Neuron (in vitro differentiated cells): ENCODE data around the gene RESP18.
A peak's percentile ranks its signal among the peaks of the same experiment; 100 is the strongest.

Experiments used
- H2AFZ ChIP-seq: one replicate; pipeline ENCODE4 v1.6.1; 2013; ENCODE audit warnings: low read depth, mild to moderate bottlenecking, inconsistent platforms, low read length, moderate library complexity
- H3K27me3 ChIP-seq: one replicate; pipeline ENCODE4 v1.6.1; 2013; ENCODE audit warnings: low read length; ENCODE audit not compliant: insufficient read depth
- H3K36me3 ChIP-seq: one replicate; pipeline ENCODE4 v1.6.1; 2013; ENCODE audit warnings: low read length; ENCODE audit not compliant: insufficient read depth
- H3K4me1 ChIP-seq: one replicate; pipeline ENCODE4 v1.6.1; 2013; ENCODE audit warnings: low read length; ENCODE audit not compliant: insufficient read depth
- H3K4me3 ChIP-seq: 2 replicates; pipeline ENCODE4 v1.5.1; 2013; ENCODE audit warnings: mild to moderate bottlenecking, low read length, moderate library complexity
- H3K9me3 ChIP-seq: one replicate; pipeline ENCODE4 v1.6.1; 2013; ENCODE audit warnings: low read length

Gene RESP18

GRCh38 chr2:219332542-219332941 lies at the start of gene RESP18:
Gene RESP18, minus strand, starts transcription at chr2:219332744.
- Histone ChIP-seq H3K4me3 (no peak within 1 kb of the TSS), H3K36me3 (no peaks in the 10 kb centered on the region), H3K27me3 (peaks cover 58% of the 10 kb centered on the region), H3K9me3 (no peaks in the 10 kb centered on the region), H2AFZ (no peak within 1 kb of the TSS), H3K4me1 (peaks cover 16% of the 10 kb centered on the region)

GRCh38 chr2:219381448-219381847 lies 48.9 kb upstream of the RESP18 start:
- H3K9me3 ChIP-seq: no peaks in the 10 kb centered on the region
- H3K27me3 ChIP-seq: no peaks in the 10 kb centered on the region
- H2AFZ ChIP-seq: no peak overlapping the region
- peaks cover 28% of the 10 kb centered on the region for H3K36me3 ChIP-seq
- H3K4me1 ChIP-seq: peaks cover 10% of the 10 kb centered on the region
- no peak overlapping the region for H3K4me3 ChIP-seq

- Histone ChIP-seq H3K4me1 (peaks cover 6% of the 10 kb centered on the region), H3K9me3 (no peaks in the 10 kb centered on the region), H3K4me3 (no peak overlapping the region), H3K27me3 (no peaks in the 10 kb centered on the region), H2AFZ (no peak overlapping the region), H3K36me3 (peaks cover 28% of the 10 kb centered on the region)
These were observed 48.4 kb upstream of the RESP18 start for GRCh38 chr2:219380926-219381325.

GRCh38 chr2:219378163-219378851 lies 45.8 kb upstream of the RESP18 start:
- Histone ChIP-seq H3K36me3 (peaks cover 27% of the 10 kb centered on the region), H3K4me1 (peaks cover 6% of the 10 kb centered on the region), H2AFZ (no peak overlapping the region), H3K4me3 (no peak overlapping the region), H3K9me3 (no peaks in the 10 kb centered on the region), H3K27me3 (no peaks in the 10 kb centered on the region)

DNA sequence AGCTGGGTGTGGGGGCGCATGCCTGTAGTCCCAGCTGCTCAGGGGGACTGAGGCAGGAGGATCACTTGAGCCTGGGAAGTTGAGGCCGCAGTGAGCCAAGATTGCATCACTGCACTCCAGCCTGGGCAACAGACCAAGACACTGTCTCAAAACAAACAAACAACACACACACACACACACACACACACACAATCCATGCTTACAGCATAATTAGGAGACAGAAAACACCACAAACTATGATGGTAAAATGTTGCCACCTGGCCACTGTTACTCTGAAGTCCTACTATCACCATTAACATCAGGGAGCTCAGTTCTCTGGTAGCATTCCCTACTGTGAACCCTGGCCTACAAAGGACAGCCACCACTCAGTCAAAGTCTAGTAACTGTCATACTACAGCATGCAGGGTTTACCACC lies 36.9 kb upstream of the RESP18 start:
- H3K36me3 ChIP-seq: peaks cover 6% of the 10 kb centered on the region
- H2AFZ ChIP-seq: no peak overlapping the region
- no peaks in the 10 kb centered on the region for H3K4me1 ChIP-seq
- no peaks in the 10 kb centered on the region for H3K9me3 ChIP-seq
- no peaks in the 10 kb centered on the region for H3K27me3 ChIP-seq
- no peak overlapping the region for H3K4me3 ChIP-seq

DNA sequence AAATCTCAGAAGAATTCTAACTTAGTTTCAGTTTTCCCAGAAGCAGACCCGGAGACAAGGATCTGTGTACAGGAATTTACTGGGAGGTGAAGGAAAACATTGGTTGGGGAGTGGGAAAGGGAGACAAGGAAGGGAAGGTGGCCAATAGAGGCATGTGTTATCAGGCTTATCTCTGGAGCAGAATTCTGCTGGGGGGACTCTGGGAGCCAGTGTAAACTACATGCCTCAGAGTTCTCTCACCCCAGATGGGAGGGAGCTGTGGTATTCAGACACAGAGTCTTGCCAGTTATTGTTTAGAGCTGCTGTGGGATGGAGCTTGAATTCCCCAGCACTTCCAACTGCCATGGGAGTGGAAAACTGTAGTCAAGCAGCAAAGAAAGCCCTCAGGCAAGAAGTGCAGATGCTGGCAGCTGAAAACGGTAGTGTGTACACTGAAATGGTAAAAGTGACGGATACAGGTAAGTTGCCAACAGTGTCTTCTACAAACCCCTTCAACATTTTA lies 36.2 kb upstream of the RESP18 start:
- H3K4me1 ChIP-seq: no peaks in the 10 kb centered on the region
- no peaks in the 10 kb centered on the region for H3K9me3 ChIP-seq
- peaks cover 2% of the 10 kb centered on the region for H3K36me3 ChIP-seq
- no peaks in the 10 kb centered on the region for H3K27me3 ChIP-seq
- no peak overlapping the region for H3K4me3 ChIP-seq
- no peak overlapping the region for H2AFZ ChIP-seq

DNA sequence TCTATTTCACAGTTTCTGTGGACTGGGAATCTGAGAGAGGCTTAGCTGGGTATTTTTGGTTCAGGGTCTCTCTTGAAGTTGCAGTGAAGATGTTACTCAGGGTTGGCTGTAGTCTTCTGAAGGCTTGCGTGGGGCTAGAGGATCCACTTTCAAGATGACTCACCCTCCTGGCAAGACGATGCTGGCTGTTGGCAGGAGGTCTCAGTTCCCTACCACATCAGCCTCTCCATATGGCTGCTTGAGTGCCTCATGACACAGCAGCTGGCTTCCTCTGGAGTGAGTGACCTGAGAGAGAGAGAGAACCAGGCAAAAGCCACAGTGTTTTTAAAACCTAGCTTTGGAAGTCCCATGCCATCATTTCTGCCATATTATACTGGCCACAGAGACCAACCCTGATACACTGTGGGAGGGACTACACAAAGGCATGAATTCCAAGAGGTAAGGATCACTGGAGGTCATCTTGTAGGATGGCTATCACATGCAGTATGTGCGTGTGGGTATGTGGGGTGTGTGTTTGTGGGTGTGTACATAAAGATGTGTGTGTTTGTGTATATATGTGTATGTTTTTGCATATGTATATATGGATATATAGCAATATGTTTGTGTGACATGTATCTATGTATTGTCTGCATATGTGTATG lies 30.1 kb upstream of the RESP18 start:
- Histone ChIP-seq H3K9me3 (no peaks in the 10 kb centered on the region), H3K4me1 (no peaks in the 10 kb centered on the region), H2AFZ (no peak overlapping the region), H3K4me3 (no peak overlapping the region), H3K36me3 (no peaks in the 10 kb centered on the region), H3K27me3 (peaks cover 24% of the 10 kb centered on the region)

DNA sequence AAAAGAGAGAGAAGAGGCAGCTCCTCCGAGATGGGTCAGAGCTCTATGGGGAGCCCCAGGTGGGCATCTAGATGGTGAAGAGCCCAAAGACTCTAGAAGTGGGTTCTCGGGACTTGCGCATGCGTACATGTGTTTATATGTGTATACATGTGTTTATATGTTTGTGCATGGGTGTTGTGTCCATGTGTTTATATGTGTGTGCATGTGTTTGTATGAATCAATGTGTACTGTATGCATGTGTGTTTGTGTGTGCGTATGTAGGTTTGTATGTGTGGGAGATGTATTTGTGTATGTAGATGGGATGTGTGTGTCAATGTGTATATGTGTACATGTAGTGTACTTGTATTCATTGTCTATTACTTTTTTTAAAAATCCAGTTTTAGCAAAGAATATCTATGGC lies 29.5 kb upstream of the RESP18 start:
- Histone ChIP-seq H3K4me1 (no peaks in the 10 kb centered on the region), H2AFZ (no peak overlapping the region), H3K9me3 (no peaks in the 10 kb centered on the region), H3K27me3 (peaks cover 24% of the 10 kb centered on the region), H3K4me3 (no peak overlapping the region), H3K36me3 (no peaks in the 10 kb centered on the region)

DNA sequence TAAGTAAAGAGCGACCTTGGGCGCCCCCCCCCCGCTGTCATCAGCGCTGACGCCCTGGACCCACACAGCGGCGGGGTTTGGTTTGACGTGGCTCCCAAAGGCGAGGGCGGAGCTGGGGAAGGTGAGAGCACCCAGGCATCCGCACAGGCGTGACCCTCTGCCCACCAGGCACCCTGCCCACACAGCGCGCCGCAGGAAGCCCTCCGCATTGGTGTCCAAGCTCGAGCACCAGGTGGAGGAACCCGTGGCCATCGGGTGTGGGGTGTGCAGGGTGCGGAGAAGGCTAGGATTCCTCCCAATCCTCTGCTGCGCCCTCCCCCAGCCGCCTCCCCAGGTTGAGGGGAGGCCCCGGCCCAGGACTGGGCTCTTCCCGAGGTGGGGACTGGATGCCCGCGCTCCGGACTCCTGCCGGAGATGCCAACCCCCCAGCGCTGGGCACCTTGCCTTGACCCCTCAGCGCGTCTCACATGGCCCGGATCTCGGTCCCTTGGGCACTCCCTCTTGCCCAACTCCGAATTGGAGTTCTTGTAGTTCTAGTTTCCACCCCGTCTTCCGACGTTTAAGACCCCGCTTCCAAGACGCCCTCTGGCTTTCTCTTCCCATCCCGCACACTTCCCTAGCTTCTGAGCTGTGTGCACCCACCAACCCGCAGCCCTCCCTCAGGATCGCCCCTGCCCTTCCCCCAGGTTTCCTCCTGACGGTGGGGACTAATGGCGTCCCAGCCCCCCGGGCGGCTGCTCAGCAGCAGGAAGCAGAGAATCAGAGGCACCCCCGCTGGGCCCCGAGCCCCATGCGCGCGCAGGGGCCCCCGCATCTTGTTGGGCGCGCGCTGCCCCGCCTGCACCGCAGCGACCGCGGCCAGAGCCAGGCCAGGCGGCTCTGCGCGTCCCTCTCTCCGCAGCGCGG lies 25.9 kb upstream of the RESP18 start:
- H3K36me3 ChIP-seq: no peaks in the 10 kb centered on the region
- peaks cover 37% of the 10 kb centered on the region for H3K27me3 ChIP-seq
- H2AFZ ChIP-seq: no peak overlapping the region
- no peaks in the 10 kb centered on the region for H3K4me1 ChIP-seq
- no peaks in the 10 kb centered on the region for H3K9me3 ChIP-seq
- H3K4me3 ChIP-seq: peak overlapping the region; percentile 6

- peaks cover 37% of the 10 kb centered on the region for H3K27me3 ChIP-seq
These were observed 24.3 kb upstream of the RESP18 start for GRCh38 chr2:219356834-219357233.

DNA sequence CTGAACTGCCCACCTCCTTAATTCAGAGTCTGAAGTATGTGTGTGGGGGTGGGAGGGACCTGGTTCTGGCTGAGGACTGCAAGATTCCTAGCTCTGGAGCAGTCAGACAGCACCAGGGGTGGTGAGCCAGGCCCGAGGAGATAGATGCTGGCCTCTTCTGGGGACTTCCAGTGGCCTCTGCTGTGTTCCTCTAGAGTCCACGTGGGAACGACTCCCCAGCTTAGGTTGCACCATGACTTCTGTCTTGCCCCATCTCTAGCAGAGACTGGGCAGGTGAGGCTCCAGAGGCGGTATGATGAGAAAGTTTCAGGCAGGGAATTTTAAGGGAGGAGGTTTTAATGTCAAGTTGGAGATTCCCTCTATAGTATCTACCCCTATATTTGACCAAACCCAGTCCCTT lies 22.0 kb upstream of the RESP18 start:
- no peaks in the 10 kb centered on the region for H3K9me3 ChIP-seq
- H2AFZ ChIP-seq: no peak overlapping the region
- H3K4me3 ChIP-seq: no peak overlapping the region
- no peaks in the 10 kb centered on the region for H3K36me3 ChIP-seq
- peaks cover 22% of the 10 kb centered on the region for H3K4me1 ChIP-seq
- peaks cover 32% of the 10 kb centered on the region for H3K27me3 ChIP-seq

More at GRCh38 chr2:219356834-219357233, 24.3 kb upstream of the RESP18 start:
- H3K4me3 ChIP-seq: no peak overlapping the region
- peaks cover 2% of the 10 kb centered on the region for H3K4me1 ChIP-seq
- no peak overlapping the region for H2AFZ ChIP-seq
- H3K9me3 ChIP-seq: no peaks in the 10 kb centered on the region
- no peaks in the 10 kb centered on the region for H3K36me3 ChIP-seq

GRCh38 chr2:219353129-219353528 lies 20.6 kb upstream of the RESP18 start:
- Histone ChIP-seq H3K9me3 (no peaks in the 10 kb centered on the region), H3K4me1 (peaks cover 22% of the 10 kb centered on the region), H3K27me3 (peaks cover 19% of the 10 kb centered on the region), H3K4me3 (no peak overlapping the region), H3K36me3 (no peaks in the 10 kb centered on the region), H2AFZ (no peak overlapping the region)
